Measurements from ENCODE around the gene FBP2. TPM values are rescaled to one million over a fixed set of nuclear protein-coding genes. Genes with fewer than 3 reads are reported as not detected.

The FBP2 gene
- total and polyA plus RNA-seq, 10 of the 15 experiments (the other 5 are each of a cell fraction or from before 2014, with no cell fraction given), result 0.07 to 1.1 (median 0.12) TPM; not detected in 6

DNA sequence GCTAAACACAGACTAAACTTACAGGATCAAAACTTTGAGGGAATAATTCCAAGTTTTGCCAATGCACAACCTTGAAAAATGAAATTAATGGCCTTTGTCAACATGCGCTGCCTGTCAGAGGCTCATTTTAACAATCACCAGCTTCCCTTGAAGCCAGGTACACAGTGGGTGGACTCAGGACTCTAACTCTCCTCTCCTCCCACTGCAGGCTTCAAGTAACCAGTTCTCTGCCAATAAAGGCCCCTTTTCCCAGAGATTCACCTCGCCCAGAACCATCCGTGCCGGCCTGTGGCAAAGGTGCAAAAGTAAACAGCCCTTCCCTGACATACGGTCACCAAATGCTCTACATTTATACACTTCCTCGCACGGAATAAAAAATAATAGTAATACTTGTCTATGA lies 18.4 kb upstream of the FBP2 start (continued):
- TF ChIP-seq POLR2AphosphoS2 (IDR thresholded peaks at IDR 0.05; ENCODE audit: low read depth, low read length), result no peak

DNA sequence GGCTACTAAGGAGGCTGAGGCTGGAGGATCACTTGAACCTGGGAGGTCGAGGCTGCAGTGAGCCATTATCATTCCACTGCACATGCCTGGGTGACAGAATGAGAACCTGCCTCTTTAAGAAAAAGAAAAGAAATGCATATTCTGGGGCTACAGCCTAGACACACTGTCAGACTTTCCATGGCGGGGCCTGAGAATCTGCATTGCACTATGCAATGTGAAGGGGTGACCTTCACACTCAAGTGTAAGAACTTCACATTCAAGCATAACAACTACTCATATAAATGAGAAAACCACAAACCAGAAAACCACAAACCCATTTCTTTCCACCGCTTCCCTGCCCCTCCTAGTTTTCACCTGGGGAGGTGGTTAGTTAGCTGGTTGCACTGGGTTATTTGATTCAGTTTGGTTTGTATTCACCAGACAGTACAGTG lies 18.0 kb upstream of the FBP2 start:
- Histone ChIP-seq H3K79me2 (ENCODE audit: control insufficient read depth, insufficient read depth, low read length) (no peaks in the 10 kb centered on the region), H3K36me3 (ENCODE audit: control insufficient read depth in 2 of 2, insufficient read depth in 2 of 2, low read length in 1 of 2) (no peaks in the 10 kb centered on the region), H3K27ac (ENCODE audit: control insufficient read depth, insufficient read depth) (no peak overlapping the region), H3K4me1 (ENCODE audit: control insufficient read depth, insufficient read depth, low read length) (peaks cover 3% of the 10 kb centered on the region; the same call in 1 of the 2 replicates), H3K9ac (ENCODE audit: control insufficient read depth, insufficient read depth, low read length) (no peak overlapping the region), H3K9me3 (replicated peaks; ENCODE audit: control insufficient read depth, insufficient read depth, low read length) (no peaks in the 10 kb centered on the region), H3K4me2 (ENCODE audit: control insufficient read depth, insufficient read depth) (no peak overlapping the region), H2AFZ (ENCODE audit: control insufficient read depth, low read depth, low read length) (no peak overlapping the region), H3K27me3 (replicated peaks in 1 of 2; ENCODE audit: control insufficient read depth in 2 of 2, insufficient read depth in 2 of 2, low read length in 1 of 2) (peaks cover 0 to 7% of the 10 kb centered on the region in 2 experiments; a peak in 1 of 4 replicates), H4K20me1 (ENCODE audit: control insufficient read depth, insufficient read depth) (no peaks in the 10 kb centered on the region), H3K4me3 (no peak overlapping the region)
- ChIA-PET CTCF (no interaction called here), SMC1A (ENCODE audit: uncharacterized antibody, unreplicated experiment) (no interaction called here), POLR2A (interaction anchor here (0.6 kb wide), 1 partner anchor 306 kb away, joined by 5 read pairs; no protein-coding TSS in a partner anchor), RAD21 (ENCODE audit: unreplicated experiment) (no interaction called here)
- 20% methylated on average over 3 of the region's 3 CpGs for WGBS (ENCODE audit: insufficient coverage, insufficient replicate concordance, low lambda C conversion rate, missing lambda C conversion rate)
- FAIRE-seq (no peak), DNase-seq (ENCODE audit: low read depth, low spot score) (no peak), ATAC-seq (no peak)
- BruUV-seq (replicated peaks), result no TSS peak
- in situ Hi-C loops (cut with MboI), result no loop called here
- TF ChIP-seq SIN3A (IDR thresholded peaks at IDR 0.05; ENCODE audit: low read depth, low read length) (no peak), ZZZ3 (IDR thresholded peaks at IDR 0.05; ENCODE audit: control insufficient read depth, insufficient read length, low read depth) (no peak), YY1 (IDR thresholded peaks at IDR 0.05; ENCODE audit: low read depth, low read length) (no peak), DPF2 (IDR thresholded peaks at IDR 0.05) (no peak), NR2C1 (IDR thresholded peaks at IDR 0.05) (no peak), HCFC1 (IDR thresholded peaks at IDR 0.05; ENCODE audit: low read length) (no peak), SIX5 (IDR thresholded peaks at IDR 0.05; ENCODE audit: low read depth, low read length, severe bottlenecking) (no peak), GABPA (IDR thresholded peaks at IDR 0.05; ENCODE audit: low read depth) (no peak), ZSCAN29 (IDR thresholded peaks at IDR 0.05) (no peak), RELA (IDR thresholded peaks at IDR 0.05; ENCODE audit: borderline replicate concordance, partially characterized antibody) (no peak)
- TF ChIP-seq, protein P1, sequence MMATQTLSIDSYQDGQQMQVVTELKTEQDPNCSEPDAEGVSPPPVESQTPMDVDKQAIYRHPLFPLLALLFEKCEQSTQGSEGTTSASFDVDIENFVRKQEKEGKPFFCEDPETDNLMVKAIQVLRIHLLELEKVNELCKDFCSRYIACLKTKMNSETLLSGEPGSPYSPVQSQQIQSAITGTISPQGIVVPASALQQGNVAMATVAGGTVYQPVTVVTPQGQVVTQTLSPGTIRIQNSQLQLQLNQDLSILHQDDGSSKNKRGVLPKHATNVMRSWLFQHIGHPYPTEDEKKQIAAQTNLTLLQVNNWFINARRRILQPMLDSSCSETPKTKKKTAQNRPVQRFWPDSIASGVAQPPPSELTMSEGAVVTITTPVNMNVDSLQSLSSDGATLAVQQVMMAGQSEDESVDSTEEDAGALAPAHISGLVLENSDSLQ (IDR thresholded peaks at IDR 0.05), result no peak
- TF ChIP-seq, protein P2, sequence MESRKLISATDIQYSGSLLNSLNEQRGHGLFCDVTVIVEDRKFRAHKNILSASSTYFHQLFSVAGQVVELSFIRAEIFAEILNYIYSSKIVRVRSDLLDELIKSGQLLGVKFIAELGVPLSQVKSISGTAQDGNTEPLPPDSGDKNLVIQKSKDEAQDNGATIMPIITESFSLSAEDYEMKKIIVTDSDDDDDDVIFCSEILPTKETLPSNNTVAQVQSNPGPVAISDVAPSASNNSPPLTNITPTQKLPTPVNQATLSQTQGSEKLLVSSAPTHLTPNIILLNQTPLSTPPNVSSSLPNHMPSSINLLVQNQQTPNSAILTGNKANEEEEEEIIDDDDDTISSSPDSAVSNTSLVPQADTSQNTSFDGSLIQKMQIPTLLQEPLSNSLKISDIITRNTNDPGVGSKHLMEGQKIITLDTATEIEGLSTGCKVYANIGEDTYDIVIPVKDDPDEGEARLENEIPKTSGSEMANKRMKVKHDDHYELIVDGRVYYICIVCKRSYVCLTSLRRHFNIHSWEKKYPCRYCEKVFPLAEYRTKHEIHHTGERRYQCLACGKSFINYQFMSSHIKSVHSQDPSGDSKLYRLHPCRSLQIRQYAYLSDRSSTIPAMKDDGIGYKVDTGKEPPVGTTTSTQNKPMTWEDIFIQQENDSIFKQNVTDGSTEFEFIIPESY (IDR thresholded peaks at IDR 0.05), result no peak
- intact Hi-C loops (cut with micrococcal nuclease; ENCODE audit: unreplicated experiment), result no loop called here
